Measurements from ENCODE around the gene PTPRN2.

The PTPRN2 gene

GRCh38 chr7:157800281-157800680 lies 787.3 kb downstream of the PTPRN2 start:
- TF ChIP-seq, protein P1, sequence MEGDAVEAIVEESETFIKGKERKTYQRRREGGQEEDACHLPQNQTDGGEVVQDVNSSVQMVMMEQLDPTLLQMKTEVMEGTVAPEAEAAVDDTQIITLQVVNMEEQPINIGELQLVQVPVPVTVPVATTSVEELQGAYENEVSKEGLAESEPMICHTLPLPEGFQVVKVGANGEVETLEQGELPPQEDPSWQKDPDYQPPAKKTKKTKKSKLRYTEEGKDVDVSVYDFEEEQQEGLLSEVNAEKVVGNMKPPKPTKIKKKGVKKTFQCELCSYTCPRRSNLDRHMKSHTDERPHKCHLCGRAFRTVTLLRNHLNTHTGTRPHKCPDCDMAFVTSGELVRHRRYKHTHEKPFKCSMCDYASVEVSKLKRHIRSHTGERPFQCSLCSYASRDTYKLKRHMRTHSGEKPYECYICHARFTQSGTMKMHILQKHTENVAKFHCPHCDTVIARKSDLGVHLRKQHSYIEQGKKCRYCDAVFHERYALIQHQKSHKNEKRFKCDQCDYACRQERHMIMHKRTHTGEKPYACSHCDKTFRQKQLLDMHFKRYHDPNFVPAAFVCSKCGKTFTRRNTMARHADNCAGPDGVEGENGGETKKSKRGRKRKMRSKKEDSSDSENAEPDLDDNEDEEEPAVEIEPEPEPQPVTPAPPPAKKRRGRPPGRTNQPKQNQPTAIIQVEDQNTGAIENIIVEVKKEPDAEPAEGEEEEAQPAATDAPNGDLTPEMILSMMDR (IDR thresholded peaks at IDR 0.05; ENCODE audit: low read depth, low read length): no peak

GRCh38 chr7:157799076-157799685 lies 788.4 kb downstream of the PTPRN2 start:
- TF ChIP-seq, protein P1 (IDR thresholded peaks at IDR 0.05; ENCODE audit: low read depth, low read length): no peak

More at GRCh38 chr7:157800281-157800680, 787.3 kb downstream of the PTPRN2 start:
- no peak overlapping the region for H3K4me3 ChIP-seq (ENCODE audit: low read depth, low read length)

GRCh38 chr7:157797361-157797760 lies 790.3 kb downstream of the PTPRN2 start:
- no peak overlapping the region for H3K4me3 ChIP-seq (ENCODE audit: low read depth, low read length)
- TF ChIP-seq, protein P1 (IDR thresholded peaks at IDR 0.05; ENCODE audit: low read depth, low read length): no peak

More at GRCh38 chr7:157799076-157799685, 788.4 kb downstream of the PTPRN2 start:
- no peak overlapping the region for H3K4me3 ChIP-seq (ENCODE audit: low read depth, low read length)

DNA sequence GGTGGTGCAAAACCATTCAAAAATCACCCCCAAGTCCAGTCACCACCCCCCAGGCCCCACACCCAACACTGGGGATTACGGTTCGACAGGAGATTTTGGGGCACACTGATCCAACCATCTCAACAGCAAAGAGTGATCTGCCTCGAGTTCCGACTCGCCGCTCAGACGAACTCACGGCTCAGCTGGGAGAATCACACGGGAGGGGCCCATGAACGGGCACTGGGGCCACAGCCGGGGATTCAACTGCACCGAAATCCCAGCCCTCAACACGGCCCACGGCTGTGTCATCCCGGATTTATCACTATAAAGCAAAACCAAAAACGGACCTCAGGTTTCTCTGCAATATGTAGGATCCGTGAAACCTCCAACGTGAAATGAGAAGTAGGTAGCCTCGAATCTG lies 790.8 kb downstream of the PTPRN2 start:
- H3K4me3 ChIP-seq (ENCODE audit: low read depth, low read length): no peak overlapping the region
- TF ChIP-seq, protein P1 (IDR thresholded peaks at IDR 0.05; ENCODE audit: low read depth, low read length): no peak

DNA sequence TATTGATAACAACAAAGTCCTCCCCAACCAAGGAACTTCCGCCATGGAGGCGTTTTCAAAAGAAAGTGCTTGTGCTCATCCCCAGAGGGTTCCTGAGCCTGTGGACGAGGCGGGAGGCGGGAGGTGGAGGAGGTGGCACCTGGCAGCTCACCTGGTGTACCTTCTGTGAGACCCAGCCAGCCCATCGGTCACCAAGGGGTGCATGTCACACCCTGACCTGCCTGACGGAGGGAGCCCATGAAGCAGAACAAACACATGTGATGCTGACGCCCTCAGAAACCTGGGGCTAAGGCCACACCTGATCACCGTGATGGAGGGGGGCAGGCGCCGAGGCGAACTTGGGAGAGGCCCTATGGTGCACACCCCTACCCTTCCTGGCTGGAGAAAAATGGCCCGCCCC lies 792.0 kb downstream of the PTPRN2 start:
- TF ChIP-seq, protein P1 (IDR thresholded peaks at IDR 0.05; ENCODE audit: low read depth, low read length): no peak
- H3K4me3 ChIP-seq (ENCODE audit: low read depth, low read length): no peak overlapping the region

- H3K4me3 ChIP-seq (ENCODE audit: low read depth, low read length): no peak overlapping the region
- TF ChIP-seq, protein P1 (IDR thresholded peaks at IDR 0.05; ENCODE audit: low read depth, low read length): no peak
Observed at GRCh38 chr7:157795199-157795598, 792.4 kb downstream of the PTPRN2 start.

- no peak overlapping the region for H3K4me3 ChIP-seq (ENCODE audit: low read depth, low read length)
- TF ChIP-seq, protein P1 (IDR thresholded peaks at IDR 0.05; ENCODE audit: low read depth, low read length): no peak
Observed at GRCh38 chr7:157794746-157795065, 792.9 kb downstream of the PTPRN2 start.

All from WI38 (cell line).